Measurements from ENCODE around the gene INSC.

INSC gene

DNA sequence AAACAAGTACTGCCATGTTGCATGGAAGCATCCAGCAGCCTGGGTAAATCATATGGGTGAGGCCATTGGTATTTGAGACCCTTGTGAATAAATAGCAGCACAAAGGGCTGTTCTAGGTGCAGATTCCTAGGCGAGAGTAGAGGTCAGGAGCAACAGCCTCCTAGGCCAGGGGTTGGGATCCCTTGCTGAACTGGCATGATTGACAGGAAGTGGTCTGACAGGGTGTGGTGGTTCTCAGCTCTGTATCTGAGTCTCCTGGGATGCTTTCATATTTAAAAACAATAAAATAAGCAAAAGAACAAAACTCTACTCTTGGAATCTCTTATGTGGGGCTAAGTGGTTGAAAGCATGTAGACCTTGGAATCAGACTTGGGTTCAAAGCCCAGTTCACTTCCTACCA, 35.8 kb downstream of the INSC start:
- DNase-seq, result no peak

DNA sequence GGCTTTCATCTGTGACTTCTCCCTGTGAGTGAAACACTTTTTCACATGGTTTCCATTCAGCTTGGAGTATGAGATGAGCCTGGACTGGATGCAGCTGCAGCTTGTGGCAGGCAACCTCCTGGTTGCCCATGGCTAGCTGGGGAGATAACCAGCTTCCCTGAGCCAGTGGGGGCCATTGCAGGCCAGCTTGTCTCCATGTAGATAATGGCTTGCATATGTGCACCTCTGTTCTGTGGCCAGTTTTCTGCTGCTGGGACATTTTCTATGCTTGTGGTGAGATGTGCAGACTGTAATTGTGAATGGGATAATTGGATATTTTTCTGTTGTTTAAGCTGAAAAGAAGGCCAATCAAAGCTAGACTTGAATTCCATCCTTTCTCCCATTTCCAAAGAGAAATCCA, 38.5 kb downstream of the INSC start:
- no peak for DNase-seq

DNA sequence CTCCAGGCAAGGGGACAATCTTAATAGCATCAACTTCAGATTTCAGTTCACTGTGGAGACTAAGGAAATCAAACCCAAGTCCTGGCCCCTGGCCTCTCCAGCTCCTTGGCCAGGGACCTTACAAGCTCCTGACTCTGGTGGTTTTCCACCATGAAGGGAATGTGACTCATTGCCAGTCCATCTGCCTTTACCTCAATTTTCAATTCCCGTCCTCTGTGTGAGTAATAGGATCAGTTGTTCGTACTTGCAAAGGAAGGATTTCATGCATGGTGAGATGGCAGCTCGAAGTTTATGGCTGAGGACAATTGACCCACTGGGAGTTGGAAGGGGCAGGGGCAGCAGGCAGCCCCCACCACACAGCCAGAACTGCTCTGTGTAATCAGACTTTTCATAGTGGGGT, 42.5 kb downstream of the INSC start:
- DNase-seq, result no peak

DNA sequence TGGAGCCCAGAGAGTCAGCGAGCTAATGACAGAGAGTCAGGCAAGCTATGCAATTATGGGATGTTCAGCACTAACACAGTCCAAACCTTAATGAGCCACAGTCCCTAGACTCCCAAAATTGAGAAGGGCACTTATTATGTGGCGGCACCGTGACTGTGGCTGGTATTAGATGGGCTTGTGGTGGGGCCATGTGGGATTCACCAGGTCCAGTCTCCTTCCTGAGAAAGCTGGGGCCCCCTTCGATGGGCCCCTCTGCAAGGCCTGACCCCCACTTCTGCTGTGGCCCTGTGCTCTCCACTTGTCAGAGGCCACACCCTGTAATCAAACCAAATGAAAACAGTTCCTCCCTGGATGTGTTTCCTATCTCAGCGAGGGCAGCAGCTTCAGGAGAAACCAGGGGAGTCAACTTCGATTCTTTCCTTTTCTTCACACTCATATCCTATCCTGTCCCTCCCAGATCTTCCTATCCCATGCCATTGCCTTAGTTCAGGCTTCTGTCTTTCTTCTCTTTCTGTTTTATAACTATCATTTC, 42.9 kb downstream of the INSC start:
- no peak for DNase-seq

DNA sequence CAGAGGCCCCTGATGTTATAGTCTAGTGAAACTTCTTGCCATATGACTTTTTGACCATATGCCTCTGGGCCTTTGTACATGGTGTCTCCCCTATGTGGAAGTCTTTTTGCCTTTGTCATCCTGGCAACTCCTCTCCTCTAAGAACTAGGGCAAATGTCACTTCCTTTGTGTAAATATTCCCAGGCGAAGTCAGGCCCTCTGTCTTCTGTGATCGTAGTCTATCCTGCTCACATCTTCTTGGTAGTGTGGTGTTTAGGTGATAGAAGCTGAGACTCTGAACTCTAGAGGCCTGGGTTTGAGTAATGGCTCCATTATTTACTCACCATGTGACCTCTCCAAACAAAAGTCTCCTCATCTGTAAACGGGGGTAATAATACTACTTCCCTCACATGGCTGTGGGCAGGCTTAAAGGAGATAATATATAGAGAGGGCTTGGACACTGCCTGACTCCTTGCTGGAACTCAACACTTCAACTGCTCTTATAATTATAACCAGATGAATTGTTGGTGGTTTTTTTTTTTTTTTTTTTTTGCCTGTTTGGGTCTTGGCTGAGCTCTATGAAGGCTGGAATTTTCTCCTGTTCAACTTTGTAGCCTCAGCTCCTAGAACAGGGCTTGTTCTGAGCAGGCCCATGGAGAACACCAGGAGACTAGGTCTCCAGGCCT, 43.8 kb downstream of the INSC start:
- no peak for DNase-seq

DNA sequence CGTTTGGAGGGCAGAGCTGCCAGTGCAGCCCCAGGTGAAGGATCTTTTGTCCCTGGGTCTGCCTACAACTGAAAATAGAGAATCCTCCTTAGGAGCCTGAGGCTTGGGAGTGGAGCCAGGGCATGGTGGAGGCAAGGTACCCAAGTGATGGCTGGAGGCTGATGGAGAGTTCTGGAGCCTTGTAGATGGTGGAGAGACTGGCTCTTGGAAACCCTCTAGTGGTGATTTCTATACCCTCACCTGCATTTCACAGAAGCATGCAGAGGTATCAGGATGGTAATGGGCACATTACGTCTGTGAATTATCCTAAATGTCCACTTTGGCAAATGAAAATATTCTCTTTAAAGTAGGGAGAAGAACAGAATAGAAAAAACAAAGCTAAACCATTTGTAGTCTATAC, 44.4 kb downstream of the INSC start:
- no peak for DNase-seq

DNA sequence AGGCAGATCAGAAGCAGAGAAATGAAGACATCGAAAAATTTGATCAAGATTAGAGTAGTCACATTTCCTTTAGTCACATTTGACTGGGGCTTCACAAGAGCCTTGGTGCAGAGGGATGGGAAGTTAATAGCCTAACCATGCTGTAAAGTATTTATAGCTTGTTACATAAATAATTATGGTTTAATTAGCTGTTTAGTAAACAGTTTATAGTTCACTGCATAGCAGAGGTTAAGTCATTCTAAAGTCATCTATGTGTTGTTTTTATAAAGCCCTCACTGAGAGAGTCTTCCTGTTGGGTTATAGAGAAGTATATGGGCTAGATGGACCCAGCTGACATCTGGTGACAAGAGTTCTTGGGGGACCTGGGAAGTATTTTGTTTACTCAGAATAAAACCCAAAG, 47.1 kb downstream of the INSC start:
- DNase-seq, result no peak

DNA sequence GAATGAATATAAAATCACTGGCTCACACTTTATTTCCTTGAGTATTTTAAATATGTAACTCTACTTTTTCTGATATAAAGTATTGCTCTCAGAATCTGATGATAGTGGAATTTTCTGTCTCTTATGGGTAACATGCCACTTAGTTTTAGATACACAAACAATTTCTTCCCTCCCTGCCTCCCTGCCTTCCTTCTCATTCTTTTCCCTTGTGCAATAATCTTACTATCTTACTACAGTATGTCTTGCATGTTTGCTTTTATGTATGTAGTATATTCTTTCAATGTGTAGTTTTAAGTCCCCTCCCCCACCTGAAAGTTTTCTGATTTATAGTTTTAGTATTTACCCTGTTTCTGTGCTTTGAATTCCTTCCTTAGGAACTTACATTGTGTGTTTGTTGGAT, 48.4 kb downstream of the INSC start:
- DNase-seq, result no peak

DNA sequence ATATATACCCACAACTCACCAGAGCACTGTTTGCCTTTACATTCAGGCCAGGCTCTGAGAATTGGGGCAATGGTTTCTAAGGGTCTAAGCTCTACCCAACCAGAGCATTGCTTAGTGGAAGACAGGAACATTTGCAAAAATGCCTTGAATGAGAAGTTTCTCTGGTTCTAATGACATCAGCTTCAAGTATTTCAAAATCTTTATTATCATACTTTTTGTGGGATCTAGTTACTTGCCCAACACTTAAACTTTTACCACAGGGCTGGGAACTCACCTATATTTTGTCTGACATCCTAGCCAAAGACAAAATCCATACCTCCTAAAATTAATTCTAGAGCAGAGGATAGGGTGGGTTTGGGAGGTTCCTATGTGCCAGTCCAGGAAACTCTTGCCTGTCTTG, 51.5 kb downstream of the INSC start:
- no peak for DNase-seq

DNA sequence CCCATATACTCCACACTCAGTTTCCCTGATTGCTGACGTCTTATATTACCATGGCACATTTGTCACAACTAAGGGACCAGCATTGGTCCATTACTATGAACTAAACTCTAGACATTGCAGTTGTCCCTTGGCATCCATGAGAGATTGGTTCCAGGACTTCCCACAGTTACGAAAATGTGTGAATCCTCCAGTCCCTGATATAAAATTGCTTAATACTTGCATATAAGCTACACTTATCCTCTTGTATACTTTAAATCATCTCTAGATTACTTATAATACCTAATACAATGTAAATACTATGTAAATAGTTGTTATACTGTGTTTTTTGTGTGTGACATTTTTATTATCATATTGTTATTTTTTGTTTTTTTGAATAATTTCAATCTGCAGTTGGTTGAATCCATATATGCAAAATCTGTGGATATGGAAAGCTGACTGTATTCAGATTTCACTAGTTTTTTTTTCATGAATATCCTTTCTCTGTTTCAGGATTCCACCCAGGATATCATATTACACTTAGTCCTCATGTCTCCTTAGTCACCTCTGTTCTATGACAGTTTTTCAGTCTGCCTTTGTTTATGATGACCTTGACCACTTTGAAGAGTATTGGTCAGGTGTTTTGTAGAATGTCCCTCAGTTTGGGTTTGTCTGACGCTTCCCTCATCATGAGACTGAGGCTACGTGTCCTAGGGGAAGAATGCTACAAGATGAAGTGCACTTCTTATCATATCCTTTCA, 55.3 kb downstream of the INSC start:
- no peak for DNase-seq

DNA sequence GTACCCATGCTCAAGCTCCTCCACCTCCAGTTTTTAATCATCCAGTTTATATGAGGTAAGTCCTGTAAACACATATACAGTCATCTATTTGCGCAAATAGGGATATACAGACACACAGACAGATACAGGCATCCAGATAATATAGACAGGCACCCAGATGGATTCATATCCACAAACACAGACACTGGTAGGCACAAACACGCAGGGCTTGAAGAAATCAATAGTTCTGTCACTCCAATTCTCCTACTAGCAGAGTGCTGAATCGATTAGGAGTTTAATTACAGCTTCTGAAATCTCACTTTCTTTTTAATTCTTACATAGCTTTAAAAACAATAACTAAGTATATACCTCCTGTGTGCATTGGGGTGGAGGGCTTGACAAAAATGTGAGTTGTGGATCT, 56.0 kb downstream of the INSC start:
- no peak for DNase-seq

DNA sequence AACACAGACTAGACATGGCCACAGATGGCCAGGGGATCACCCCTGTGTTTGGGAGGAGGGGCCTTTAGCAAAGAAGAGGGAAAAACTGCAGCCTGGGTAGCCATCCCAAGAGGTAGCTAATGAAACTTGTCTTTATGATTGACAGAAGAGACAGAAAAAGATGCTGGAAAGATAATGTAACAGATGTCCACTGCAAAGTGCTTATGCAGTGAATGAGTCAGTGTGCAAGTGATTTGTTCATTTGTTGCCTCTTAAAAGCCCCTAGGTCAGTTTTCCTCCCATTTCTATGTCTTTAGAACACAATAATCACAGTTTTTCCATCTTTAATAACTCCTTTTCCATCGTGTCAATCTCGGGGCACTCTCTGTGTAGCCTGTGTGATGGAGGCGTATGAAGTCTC, 57.2 kb downstream of the INSC start:
- no peak for DNase-seq

DNA sequence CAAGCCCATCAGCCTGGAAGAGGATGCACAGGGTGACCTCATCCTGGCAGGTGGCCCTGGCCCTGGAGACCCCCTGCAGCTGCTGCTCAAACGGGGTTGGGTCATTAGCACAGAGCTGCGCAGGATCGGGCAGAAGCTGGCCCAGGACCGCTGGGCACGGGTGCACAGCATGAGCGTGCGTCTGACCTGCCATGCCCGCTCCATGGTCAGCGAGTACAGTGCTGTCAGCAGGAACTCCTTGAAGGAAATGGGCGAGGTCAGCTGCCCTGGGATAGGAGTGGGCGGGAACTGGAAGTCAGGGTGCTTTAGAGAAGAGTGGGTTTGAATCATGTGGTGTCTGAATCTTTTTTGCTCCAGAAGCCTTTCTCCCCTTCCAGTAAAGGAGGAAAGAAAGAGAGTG, 61.1 kb downstream of the INSC start:
- no peak for DNase-seq

DNA sequence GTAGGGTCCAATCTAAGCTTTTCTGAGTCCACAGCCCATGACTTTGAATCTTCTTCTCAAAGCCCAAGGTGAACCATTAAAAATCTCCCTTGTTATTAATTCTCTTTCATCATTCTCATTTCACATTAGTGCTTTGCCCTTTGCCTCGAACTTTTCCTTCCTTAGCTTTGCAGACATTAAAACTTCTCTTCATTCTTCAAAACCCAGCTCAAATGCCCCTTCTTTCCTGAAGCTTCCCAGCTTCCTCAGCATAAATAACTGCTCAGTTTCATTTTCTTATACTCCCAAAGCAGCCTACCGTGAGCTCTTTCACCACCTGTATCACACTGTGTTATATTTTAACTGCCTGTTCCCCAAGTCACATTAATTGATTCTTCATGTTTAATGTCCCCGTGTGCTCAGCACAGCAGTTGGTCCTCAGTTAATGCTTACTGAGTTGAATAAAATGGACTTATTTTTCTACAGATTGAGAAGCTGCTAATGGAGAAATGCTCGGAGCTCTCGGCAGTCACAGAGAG, 62.0 kb downstream of the INSC start:
- no peak for DNase-seq

DNA sequence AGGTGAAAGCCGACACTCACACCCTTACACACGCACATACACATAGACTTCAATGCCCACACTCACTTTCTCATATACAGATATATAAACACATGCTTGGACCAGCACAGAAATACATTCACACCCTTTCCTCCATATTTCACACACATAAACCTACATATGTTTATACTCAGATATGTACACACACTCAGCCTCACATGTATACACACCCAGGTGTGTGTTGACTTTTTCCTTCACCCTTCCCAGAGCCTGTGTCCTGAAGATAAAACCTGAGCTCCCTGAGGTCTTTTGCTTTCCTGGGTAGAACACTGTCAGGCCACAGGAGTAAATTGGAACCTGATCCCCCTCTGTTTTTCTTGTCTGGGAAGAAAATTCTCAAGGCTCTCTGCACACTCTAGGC, 62.8 kb downstream of the INSC start:
- no peak for DNase-seq

DNA sequence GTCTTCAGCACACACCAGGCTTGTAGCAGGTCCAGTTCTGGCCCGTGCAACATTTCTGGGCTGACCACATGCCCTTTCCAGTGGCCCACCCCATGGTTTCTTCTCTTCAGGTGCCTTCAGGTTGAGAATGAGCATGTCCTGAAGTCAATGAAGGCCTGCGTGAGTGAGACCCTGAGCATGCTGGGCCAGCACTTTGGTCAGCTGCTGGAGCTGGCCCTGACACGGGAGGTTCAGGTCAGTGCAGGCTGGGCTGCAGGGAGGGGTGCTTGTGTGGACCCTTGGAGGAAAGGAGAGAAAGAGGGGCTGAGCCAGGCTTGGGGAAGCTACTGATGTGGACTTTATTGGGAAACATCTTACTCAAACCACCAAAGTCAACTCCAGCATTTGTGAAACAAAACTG, 63.5 kb downstream of the INSC start:
- DNase-seq, result no peak

DNA sequence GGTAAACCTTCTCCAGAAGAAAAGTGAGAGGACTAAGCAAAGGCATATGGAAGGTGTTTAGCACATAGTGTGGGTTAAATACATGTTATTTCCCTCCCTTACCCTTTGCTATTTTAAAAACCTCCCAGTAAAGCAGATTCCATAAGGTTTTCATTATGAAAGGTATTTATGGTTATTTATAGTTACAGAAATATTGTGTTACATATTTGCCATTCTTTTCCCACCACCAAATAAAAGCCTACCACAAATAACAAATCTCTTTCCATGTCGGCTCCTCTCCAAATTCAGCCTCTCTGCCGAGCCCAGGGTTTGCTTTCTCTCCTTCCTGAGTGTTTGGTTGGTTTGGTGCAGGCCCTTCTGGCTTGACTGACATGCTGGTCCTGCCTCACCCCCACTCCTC, 64.4 kb downstream of the INSC start:
- no peak for DNase-seq

DNA sequence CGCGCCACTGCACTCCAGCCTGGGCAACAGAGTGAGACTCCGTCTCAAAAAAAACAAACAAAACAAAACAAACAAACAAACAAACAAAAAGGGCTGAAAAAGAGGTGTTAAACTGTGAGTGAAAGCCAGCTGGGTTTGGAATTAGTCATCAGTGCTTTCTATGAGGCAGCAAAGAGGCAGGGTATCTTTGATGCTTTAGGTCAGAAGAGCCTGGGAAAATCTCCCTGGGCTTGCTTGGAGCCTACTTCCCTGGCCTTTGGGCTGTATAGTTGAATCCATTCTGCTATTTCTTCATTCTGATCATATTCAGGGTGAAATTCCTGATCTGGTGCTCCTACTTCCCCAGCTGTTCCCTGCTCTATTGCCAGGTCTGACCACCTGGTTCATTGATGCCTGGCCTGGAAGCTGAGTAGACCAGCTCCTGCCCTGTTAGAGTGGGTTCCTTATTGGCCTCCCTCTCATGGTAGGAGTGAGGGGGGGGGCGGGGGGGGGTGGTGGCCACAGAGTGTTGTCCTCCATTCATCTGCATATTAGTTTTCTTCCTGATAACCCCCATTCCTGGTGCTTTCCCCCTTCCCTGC, 65.6 kb downstream of the INSC start:
- no peak for DNase-seq

DNA sequence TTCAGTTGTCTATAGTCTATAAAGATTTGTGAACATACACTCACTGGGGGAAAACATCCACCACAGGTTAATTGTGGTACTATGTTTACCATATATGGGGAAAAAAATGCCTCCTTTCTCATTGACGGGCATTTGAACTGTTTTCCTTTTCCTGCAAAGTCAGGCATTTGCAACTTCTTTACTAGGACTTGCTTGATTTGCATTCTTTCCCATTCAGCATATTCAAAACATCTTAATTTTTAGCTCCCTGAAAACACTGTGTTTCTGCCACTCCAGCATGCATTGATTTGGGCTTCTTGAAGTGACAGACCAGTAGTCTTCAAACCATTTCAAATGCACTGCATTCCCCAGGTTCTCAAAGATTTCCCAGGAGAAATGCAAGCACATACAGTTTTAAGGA, 67.6 kb downstream of the INSC start:
- DNase-seq, result no peak

DNA sequence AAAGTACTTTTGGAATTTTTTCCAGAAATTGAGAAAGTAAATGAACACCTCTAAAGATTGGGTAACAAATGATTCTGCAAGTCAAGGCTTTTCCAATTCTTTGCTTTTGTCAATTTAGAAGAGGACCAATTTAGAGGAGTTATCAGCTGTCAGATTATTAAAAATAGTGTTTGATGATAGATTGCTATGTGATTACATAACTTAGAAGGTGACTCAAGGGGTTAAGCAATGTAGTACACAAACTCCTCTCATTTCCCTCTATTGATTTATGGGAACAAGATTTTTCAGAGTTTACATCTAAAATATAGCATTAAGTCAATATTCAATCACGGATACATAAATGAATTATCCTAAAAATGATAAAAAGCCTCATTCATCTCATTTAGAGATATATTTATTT, 70.3 kb downstream of the INSC start:
- no peak for DNase-seq

DNA sequence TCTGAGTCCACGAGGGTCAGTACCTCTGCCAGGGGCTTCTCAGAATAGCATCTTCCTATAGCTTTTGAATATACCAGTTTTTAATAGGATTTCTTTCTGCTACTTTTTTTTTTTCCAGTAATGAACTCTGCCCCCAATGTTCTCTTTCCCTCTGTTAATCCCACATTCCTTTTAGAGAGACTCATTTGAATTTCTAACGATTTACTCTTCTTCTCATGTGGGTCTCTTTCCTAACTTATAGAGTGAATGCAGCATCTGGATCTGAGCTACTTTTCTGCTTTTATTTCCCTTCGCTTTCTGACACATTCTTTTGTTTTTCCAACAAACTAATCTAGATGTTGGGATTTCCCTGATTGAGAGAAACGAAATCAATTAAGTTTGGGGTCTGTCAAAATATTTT, 71.4 kb downstream of the INSC start:
- no peak for DNase-seq

DNA sequence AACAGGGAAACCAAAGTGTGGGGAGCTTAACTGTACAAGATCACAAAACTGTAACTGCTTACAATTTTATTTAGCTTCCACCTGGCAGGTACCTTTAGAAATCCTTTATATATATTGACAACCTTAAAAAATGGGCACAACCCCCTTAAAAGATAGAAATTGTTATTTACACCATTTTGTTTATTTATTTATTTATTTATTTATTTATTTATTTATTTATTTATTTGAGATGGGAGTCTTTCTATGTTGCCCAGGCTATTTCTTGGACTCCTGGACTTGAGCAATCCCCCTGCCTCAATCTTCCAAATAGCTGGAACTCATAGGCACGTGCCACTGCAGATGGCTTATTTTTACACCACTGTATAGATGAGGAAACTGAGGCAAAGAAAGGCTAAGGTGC, 74.5 kb downstream of the INSC start:
- DNase-seq, result no peak

DNA sequence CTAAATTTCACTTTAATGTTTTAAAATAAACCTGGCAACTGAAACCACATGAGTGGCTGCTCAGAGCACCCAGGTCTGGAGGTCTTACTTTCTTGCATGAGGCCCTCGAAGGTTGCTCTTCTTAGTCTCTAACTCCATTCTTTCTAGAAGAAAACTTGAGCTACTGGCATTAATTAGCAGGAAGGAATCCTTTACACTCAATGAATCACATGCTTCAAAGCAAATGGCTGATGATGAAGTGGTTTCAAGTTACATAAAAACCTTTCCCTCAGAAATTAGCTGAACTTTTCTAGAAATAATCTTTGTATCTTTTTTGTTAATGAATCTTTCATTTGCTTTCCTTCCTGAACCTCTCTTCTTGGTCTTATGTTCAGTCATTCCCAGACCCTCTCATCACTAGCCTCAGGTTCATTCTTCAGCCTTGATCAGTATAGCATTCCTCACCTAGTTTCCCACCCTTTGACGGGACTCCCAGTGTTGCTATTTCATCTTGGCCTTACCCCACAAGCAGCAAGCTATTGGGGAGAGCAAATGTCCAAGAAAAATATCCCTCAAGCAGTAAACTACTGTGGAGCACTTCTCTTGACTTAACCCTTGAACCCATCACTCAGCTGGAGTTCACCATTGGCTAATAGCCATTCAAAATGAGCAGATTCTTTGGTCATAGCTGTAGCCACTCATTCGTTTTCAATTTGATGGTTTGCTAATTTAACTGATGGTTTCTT, 75.1 kb downstream of the INSC start:
- no peak for DNase-seq

DNA sequence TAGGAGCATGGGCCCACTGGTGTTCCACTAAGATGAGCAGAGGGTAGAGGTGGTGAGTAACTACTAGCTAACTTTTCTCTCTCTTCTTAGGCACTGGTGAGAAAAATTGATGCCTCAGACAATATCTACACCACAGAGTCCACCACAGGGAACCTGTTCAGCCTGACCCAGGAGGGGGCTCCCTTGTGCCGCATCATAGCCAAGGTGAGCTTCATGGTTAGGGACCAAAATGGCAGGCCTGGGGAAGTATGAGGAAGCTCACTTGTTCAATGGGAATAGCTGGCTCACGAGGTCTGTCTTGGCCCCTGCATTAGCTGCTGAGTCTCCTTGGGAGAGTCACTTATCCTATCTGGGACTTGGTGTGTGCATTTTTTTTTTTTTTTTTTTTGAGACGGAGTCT, 75.9 kb downstream of the INSC start:
- DNase-seq, result no peak
